Stomach smooth muscle (tissue), 2 donors: Measurements from ENCODE around the gene TCHH.

ENCODE experiments used
- H3K27ac ChIP-seq: one replicate; pipeline ENCODE4 v1.7.0; 2013; ENCODE audit warnings: mild to moderate bottlenecking, low read length, inconsistent platforms
- H3K27me3 ChIP-seq, 2 donors: one replicate each; pipeline ENCODE4 v1.7.0; 2013; ENCODE audit warnings: low read length in 2 of 2; ENCODE audit not compliant: insufficient read depth in 2 of 2, control insufficient read depth in 1 of 2
- H3K36me3 ChIP-seq, 2 donors: one replicate each; pipeline ENCODE4 v1.7.0; 2013; ENCODE audit warnings: low read length in 2 of 2; ENCODE audit not compliant: control insufficient read depth in 2 of 2, insufficient read depth in 2 of 2
- H3K4me1 ChIP-seq: one replicate; pipeline ENCODE4 v1.7.0; 2013; ENCODE audit warnings: low read length; ENCODE audit not compliant: control insufficient read depth, insufficient read depth
- H3K4me3 ChIP-seq, 2 donors: one replicate each; pipeline ENCODE4 v1.7.0; 2013; ENCODE audit warnings: low read length in 2 of 2
- H3K9ac ChIP-seq, 2 donors: one replicate each; pipeline ENCODE4 v1.7.0; 2013; ENCODE audit warnings: low read length in 2 of 2, mild to moderate bottlenecking in 1 of 2
- H3K9me3 ChIP-seq, 2 donors: one replicate each; pipeline ENCODE4 v1.7.0; 2013; ENCODE audit warnings: low read length in 2 of 2; ENCODE audit not compliant: control insufficient read depth in 2 of 2
- donor health status: healthy.
- donor health status: Pancreatic carcinoma.

Gene TCHH

DNA sequence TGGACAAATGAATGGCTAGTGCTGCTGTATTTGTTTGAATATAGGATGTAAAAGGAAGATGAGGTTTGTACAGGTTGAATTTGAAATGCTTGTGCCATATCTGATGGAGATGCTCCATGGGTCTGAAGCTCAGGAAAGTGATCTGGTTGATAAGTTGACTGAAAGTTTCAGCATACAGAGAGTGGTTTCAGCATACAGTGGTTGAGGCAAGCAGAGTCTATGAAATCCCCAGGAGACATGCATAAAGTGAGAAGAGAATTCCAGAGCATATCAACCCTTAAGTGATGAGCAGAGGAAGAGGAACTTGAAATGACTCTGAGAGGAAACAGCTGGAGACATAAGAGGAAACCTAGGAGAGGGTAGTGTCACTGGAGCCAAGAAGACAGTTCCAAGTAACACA, 48.1 kb downstream of the TCHH start:
- H3K4me1 ChIP-seq, result no peaks in the 10 kb centered on the region
- H3K27me3 ChIP-seq, result peaks cover 0 to 3% of the 10 kb centered on the region in 2 donors
- no peaks in the 10 kb centered on the region for H3K36me3 ChIP-seq
- no peak overlapping the region for H3K4me3 ChIP-seq
- no peak overlapping the region for H3K27ac ChIP-seq
- no peaks in the 10 kb centered on the region for H3K9me3 ChIP-seq
- H3K9ac ChIP-seq, result no peak overlapping the region

DNA sequence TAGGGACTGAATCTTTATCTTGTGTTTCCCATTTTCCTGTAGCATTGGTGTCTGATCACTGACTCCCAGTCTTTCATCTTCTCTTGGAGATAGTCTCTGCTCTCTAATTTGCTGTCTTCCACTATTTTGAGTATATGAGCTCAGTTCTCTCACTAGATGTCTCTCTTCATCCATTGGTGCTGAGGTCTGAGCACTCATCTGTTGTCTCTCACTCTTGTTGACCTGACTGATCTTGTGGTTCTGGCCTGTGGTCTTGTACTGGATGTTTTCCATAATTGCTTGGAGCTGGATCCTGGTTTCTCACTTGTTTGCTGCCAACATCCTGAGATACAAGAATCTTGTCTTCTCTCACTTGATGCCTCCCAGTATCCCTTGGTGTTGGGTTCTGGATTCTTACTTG, 53.3 kb downstream of the TCHH start:
- Histone ChIP-seq H3K27ac (no peak overlapping the region), H3K9me3 (peaks cover 0 to 3% of the 10 kb centered on the region in 2 donors), H3K36me3 (no peaks in the 10 kb centered on the region), H3K4me1 (no peaks in the 10 kb centered on the region), H3K27me3 (peaks cover 0 to 19% of the 10 kb centered on the region in 2 donors), H3K4me3 (no peak overlapping the region), H3K9ac (no peak overlapping the region)
